NOMO-1 (cell line): Measurements from ENCODE around the gene GGN.
"Not testable (repeated sequence)": the region's sequence is repeated elsewhere in the genome, so short reads cannot be mapped to it uniquely, and the experiment has no call there.

Experiments
- DNase-seq, 2 experiments: peaks; one replicate each; lab custom pipeline; 2025; ENCODE audit not compliant: unreplicated experiment in 2 of 2; lab: John Stamatoyannopoulos, UW

The GGN gene, protein sequence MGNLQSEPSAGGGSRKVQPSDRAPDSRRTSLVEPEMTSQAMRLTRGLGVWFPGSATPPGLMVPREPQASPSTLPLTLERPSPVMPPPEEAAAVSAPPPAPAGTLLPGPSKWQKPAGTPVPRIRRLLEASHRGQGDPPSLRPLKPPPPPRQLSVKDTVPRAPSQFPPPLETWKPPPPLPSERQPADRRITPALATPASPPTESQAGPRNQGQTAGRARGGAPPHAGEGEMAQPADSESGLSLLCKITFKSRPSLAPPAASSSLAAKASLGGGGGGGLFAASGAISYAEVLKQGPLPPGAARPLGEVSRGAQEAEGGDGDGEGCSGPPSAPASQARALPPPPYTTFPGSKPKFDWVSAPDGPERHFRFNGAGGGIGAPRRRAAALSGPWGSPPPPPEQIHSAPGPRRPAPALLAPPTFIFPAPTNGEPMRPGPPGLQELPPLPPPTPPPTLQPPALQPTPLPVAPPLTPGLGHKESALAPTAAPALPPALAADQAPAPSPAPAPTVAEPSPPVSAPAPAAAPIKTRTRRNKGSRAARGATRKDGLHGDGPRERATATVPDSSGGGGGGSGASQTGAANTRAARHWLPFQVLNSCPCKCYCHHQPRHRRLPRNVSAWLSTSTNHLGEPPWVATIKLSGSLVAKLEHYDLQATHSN

DNA sequence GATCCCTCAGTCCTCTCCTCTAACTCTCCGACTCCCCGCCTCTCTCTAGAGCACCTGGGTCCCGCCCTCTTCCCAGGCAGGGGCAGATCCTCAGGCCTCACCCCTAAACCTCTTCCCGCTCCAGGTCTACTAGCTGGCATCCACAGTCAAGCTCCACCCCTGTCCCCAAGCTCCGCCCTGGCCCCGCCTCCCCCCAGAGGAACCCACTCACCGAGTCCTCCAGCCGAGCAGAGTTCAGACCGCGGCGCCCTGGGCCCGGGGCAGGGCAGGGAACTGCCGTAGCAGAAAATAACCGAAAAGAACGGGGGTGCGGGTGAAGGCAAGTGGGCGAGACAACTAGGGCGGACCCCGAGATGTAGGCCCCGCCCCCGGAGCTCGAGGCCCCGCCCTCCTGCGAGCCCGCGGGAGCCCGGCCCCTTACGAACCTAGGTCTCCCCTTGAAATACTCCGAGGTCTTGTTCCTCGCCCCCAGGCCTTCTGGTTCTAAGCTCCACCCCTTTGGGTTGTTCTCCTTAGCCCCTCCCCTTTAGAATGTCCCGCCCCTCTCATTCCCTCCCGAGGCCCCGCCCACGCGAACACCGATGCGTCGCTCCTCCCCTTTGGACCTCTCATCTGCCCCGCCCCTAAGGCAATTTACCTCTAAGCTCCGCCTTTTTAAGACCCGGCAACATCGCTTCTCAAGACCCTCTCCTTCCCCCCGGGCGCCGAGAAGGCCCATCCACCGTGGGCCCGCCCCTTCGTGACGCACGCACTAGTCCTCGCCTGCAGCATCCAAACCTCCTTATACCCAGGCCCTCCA lies at the start of gene GGN:
Gene GGN, minus strand, starts transcription at position 485 of the 799 bp plus-strand sequence. CDS start 773 bp downstream, outside the sequence.
- peak; percentile 54 to 62 for DNase-seq

DNA sequence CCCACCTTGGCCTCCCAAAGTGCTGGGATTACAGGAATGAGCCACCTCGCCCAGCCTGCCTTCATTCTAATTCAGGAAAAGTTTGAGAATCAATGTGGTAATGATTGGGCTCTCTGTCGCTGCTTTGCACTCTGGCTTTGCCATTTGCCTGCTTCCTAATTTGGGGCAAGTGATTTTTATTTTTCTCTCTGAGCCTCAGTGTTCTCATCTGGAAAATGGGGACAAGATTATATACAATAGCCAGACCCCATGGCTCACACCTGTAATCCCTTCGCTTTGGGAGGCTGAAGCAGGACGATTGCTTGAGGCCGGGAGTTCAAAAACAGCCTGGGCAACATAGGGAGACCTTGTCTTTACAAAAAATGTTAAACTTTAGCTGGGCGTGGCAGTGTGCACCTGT lies 49.5 kb upstream of the GGN start:
- DNase-seq = no peak

DNA sequence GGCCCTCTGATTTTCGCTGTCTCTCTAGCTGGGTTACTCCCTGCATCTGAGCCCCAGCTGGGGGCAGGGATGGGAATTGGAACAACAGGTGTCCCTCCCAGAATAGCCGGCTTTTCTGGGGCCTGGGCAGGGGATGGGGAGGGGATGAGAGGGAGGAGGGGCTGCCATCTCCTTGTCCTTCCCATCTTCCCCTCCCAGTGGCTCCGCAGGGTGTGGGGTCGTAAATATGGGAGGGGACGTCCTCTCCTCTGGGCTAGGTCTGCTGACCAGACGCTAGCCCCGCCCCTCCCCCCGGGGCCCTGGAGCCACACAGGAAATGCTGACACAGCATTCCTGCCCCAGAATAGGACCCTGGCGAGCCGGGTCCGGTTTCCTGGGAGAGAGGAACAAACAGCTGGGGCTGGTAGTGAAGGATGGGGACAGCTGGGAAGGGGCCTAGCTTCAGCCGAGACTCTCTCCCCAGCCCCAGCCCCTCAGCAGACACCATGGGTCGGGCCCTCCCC lies 46.8 kb upstream of the GGN start:
- no peak for DNase-seq

DNA sequence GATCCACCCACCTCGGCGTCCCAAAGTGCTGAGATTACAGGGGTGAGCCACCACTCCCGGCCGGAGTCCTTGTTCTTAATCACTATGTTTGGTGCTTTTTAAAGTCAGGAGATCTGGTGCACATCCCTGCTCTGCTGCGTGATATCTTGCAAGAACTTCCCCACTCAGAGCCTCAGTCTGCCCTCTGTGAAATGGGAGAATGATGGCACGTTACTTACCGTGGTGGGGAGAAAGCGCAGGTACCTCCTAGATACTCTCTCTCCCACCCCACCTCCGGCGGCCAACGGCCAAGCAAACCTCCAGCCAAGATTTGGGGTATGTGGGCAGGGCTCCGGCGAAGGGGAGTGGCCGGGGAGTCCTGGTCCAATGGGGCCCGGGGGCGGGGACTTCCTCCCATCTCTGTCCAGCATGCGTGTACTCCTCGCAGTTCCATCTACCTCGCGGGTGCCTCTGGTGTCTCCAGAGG lies 45.5 kb upstream of the GGN start, which contains the start of gene RYR1:
Gene RYR1, plus strand, starts transcription at position 424 of the 466 bp plus-strand sequence. CDS start 139 bp downstream, outside the sequence.
- peak in 1 of 2 experiments; percentile 21 for DNase-seq

DNA sequence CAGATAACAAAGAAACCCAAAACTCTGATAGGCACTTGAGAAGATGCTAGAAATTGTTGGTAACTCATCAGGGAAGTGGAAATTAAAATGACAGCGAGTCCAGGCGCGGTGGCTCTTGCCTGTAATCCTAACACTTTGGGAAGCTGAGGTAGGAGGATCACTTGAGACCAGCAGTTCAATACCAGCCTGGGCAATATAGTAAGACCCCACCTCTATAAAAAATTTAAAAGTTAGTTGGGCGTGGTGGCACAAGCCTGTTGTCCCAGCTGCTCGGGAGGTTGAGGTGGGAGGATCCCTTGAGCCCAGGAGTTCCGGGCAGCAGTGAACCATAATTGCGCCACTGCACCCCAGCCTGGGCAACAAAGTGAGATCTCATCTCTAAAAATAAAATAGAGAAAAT lies 43.1 kb upstream of the GGN start:
- DNase-seq = no peak

DNA sequence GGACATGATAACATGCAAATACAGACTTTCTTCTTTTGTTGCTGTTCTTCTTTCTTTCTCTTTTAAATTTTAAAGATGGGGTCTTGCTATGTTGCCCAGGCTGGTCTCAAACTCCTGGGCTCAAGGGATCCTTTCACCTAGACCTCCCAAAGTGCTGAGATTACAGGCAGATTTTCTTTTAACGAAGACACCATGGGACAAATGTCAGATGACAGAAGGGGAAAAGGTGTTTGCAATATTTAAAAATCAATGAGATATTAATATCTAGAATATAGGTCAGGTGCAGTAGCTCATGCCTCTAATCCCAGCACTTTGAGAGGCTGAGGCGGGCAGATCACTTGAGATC lies 42.0 kb upstream of the GGN start:
- no peak for DNase-seq

DNA sequence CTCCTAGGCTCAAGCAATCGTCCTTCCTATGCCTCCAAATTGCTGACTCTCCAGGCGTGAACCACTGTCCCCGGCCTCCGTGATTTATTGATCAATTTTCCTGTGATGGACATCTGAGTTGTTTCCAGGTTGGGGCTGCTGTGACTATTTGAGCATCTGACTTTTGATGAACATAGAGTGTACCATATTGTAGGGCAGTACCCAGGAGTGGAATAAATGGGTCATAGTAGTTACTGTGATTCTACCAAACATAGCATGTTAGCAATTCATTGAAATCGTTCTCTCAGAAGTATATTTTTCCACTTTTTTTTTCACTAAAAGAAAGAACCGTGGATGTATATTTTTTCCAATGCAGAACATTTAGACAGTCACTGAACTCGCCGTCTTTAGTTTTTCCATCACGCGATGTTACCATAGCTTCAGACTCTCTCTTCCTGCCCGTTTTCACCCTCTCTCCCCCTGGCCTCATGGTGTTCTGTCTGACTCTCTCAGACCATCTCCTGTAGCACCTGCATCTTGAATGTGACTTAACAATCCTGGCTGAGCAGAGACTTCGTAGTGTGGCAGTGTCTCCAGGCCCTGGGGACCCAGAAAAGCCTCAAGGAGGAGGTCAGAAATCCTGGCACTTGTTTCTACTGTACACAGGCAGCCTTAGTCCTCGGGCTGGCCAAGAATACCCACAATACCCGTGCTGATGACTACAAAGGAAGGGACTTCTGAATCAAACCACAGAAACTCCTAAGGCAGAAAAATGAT lies 41.4 kb upstream of the GGN start:
- no peak for DNase-seq

DNA sequence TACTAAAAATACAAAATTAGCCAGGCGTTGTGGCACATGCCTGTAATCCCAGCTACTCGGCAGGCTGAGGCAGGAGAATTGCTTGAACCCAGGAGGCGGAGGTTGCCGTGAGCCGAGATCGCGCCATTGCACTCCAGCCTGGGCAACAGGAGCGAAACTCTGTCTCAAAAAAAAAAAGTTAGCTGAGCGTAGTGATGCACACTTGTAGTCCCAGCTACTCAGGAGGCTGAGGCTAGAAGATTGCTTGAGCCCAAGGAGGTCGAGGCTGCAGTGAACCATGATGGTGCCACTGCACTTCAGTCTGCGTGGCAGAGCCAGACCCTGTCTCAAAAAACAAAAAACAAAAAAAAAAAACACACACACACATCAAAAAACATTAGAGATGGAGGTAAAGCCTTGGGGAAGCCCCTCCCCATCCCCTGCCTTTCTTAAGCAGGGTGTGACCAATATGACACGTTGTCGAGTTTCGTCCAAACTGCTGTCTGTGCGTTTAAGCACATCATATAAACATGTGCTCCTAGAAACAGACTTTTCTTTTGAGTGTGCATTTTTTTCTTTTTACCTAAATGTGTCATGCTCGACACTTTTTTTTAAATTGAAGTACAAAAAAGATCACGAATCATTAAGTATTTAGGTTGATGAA lies 39.3 kb upstream of the GGN start:
- not testable (repeated sequence) for DNase-seq

DNA sequence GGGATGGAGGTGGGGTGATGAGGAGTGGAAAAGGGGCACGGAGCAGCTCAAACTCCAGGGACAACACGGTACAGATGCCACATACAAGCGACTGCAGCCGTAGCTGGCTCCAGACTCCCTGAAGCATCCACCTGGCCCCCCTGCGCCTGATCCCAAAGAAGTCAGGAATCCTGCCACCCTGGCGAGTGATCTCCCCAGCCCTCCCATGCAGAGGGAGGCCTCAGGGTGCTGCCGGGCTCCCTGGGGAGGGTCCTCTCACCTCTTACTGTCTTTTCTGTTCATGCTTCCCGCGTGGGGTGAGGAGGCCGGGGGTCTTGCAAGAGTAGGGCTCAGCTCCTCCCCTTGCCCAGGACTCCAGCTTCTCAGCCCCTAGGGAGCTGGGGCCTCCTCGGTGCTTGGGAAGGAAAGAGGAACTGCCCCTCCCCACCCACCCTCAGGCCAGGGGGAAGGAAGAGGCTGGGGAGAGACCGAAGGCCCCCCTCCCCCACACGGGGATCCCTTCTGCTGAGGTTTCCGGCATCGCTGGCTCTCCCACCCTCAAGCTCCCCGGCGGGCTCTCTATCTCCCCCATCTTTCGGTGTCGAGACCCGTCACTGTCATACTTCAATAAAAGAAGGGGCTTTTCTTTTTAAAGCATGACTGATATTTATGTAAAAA lies 38.1 kb upstream of the GGN start, which contains the start of gene RASGRP4:
Gene RASGRP4, minus strand, starts transcription at position 410 of the 657 bp plus-strand sequence. Its CDS starts 128 bp downstream, at position 282.
- DNase-seq = peak; percentile 61 to 67

DNA sequence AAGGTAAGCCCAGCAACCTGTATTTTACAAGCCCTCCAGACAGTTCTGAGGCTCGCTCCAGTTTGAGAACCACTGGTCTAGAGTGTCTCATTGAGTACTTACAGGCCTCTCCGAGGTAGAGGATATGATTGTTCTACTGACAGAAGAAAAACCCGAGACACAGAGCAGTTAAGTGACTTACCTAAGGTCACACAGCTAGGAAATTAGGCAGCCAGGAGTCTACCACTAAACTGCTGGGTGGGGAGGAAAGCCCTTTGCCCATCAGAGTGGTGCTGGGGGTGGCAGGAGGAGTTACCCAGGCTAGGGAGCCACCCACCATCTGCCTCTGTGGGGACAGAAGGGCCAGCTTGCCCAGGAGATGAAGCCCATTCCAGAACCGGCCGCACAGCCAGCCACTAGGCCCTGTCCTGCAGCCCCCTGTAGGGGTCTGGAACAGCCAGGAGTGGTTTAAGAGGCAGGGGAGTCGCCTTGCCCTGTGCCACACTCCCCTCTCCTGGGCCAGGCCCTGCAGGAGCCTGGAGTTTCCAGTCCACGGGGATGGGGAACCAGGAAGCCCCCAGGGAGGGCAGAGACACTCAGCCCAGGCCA lies 37.5 kb upstream of the GGN start:
- DNase-seq = peak in 1 of 2 experiments; percentile 9

DNA sequence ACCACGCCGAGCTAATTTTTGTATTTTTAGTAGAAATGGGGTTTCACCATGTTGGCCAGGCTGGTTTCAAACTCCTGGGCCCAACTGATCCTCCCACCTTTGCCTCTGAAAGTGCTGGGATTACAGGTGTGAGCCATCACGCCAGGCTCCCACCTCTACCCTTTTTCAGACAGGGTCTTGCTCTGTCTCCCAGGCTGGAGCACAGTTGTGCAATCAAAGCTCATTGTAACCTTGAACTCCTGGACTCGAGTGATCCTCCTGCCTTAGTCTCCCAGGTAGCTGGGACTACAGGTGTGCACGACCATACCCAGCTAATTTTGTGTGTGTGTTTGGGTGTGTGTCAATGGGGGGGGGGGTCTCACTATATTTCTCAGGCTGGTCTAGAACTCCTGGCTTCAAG lies 36.4 kb upstream of the GGN start:
- DNase-seq = no peak

DNA sequence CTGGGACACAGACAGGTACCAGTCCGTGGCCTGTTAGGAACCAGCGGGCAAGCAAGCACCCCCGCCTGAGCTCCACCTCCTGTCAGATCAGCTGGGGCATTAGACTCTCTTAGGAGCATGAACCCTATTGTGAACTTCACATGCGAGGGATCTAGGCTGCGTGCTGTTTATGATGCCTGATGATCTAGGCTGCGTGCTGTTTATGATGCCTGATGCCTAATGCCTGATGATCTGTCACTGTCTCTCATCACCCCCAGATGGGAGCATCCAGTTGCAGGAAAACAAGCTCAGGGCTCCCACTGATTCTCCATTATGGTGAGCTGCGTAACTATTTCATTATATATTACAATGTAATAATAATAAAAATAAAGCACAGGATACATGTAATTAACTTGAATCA lies 34.6 kb upstream of the GGN start:
- DNase-seq = no peak

DNA sequence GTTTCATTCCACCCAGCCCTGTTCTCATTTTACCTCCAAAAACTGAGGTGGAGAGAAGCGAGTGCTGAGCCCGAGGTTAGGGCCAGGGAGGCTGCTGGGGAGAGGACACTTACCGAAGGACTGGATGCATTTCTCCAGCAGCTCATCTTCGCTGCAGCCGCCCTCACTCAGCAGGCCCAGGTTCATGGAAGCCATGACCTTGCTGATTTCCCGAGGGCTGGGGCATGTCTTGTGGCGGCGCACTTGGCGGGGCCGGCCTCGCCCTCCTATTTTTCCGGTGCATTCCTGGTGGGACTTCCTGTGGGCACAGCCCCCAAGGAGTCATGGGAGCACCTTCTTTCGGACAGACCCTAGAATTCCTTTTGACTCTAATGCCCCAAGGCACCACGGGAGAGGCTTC lies 34.0 kb upstream of the GGN start:
- DNase-seq = no peak

DNA sequence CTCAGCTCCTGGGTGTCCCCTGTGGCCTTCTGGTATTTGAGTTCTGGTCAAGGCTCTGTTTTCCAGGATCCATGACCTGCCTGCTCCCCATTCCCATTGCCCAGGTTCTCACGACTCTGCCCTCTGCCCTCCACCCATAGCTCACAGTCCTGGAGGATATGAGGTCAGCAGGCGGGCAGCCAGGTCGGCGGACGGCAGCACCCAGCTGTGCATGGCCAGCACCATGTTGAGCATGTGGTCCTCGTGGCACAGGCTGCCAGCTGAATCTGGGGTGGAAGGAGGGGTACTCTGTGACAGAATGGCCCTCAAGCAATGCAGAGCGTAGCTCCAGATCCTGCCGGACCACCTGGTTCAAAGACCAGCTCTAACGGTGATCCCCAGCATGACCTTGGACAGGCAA lies 33.1 kb upstream of the GGN start:
- no peak for DNase-seq

DNA sequence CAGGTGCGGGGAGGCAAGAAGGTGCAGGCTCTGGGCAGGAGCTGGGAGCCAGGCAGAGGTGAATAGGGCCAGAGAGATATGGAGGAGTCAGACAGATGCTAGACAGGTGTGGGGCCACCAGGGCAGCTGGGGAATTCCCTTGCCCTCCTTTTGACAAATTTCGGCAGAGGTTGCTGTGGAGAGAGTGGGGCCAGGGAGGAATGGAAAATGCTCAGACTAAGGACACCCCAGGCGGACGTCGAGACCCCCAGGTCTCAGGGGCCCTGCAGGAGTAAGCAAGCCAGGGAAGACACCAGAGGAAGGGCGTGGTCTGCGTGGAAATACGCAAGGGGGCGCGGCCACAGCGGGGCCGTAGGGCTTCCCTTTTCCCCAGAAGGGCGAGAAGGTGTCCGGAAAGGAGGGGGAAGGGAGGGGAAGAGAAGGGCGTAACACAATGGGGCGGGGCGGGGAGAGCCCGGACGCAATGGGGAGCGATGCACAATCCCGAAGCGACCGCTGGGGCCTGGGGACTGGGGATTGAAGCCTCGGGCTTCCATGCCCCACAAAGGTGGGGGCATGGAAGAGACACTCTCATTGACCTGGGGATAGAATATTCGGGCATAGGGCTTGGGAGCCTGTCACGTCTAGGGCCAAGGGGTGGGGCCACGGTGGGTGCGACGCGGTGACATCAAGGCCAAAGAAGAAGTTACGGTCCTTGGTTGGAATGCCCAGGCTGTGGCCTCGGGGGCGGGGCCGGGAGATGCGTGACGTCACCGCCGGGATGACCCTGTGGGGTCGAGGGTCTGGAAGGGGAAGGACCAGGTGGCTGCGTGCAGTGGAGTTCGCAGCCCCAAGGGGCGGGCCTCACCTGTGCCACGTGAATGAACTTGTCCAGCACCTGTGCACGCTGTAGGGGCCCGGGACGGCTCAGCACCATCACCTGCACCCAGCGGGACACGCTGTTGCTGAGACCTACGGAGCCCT lies 30.0 kb upstream of the GGN start:
- peak; percentile 88 to 90 for DNase-seq

DNA sequence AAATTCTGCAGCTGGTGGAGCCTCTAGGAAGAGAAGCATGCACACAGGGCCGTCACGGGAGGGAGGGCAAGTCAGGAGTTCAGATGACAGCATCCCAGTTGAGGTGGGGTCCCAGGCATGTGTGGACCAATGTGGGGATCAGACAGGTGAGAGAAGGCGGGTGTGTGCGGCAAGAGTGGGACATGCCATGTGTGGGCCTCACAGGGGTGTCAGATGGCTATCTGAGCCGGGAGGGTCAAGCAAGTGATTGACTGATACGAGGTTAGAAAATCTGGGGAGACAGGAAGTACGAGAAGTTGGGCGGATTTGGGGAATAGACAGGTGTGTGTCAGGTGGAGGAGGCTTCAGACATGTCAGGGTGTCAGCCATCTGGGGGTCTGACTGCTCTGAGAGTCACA lies 29.3 kb upstream of the GGN start:
- DNase-seq = no peak

DNA sequence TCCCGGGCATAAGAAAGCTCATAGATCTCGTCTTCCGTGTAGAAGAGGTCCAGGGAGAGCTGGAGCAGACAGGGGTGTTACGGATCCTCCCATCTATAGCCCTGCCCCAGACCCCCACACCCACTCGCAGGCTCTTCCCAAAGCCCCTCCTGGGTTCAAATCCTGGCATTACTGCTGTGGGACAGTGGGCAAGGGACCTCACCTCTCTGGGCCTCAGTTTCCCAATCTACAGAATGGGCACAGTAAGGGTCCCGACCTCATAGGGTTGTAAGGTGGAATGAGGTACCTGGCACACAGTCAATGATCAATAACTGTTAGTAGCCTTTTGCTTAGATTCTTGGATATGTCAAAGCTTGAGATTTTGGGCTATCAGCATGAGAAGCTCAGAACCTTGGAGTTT lies 25.6 kb upstream of the GGN start:
- DNase-seq = no peak

DNA sequence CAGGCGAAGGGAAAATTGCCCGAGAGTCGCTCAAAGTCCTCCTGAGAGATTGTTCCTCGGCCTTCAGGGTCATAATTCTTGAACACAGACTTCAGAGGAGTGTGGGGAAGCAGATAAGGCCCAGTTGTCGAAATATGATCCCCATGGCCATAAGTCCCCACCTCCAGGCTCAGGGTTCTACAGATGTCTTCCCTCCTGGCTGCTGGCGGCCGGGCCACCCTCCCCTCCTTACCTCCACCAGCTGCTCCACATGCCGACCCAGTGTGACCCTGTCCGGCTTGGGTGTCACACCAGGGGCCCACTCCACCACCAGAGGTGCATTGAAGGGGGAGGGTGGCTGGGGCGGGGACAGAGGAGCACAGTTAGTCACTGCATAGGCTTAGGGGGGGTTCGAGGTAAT lies 25.1 kb upstream of the GGN start:
- DNase-seq = no peak
